ACHN (cell line): Measurements from ENCODE around the gene MMP14.

Experiments used
- DNase-seq: peaks from one replicate; pipeline ENCODE4 v3.0.0-alpha.2; 2015
- in situ Hi-C: cut with HindIII; loops from 2 replicates; pipeline ENCODE4 v1.10.0; 2017; ENCODE audit warnings: low sequenced_read_pairs, low pct_ligation_motif_present, low pct_unique_long_range_greater_than_20kb

Gene MMP14

DNA sequence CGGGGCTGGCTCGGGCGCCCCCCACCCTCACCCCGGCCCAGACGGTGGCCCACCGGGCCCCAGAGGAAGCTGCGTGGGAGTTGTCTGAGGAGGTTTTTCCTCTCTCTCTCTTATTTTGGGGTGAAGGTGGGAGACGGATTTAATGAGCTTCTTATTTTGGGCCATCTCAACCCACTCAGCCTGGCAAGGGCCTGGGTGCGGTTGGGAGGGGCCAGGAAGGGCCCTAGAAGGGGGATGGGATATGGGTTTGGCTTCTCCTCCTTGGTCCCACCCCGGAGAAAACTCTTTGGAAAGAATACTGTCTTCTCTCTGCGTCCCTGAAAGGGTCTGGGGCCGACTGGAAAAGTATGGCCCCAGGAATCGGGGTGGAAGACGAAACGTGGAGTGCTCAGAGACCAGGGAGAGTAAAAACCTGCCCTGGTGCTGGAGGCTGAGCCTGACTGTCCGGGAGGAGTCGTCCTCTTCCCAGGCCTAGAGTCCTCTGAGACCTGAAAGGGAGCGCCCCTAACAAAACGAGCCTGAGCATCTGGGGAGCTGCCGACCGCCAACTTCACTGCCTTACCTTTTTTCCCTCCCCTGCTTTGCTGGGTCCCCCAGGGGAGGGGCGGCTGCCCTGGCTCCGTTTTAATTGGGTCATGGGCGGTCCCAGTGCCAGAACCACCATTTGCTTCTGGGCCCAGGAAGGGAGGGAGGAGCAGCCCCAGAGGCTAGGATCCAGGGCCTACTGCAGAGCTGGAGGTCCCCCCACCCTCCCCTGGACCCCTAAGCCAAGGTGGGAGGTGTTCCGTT, 1.6 kb downstream of the MMP14 start:
- DNase-seq, result no peak
- in situ Hi-C loops, result no loop called here

- in situ Hi-C loops, result no loop called here
Observed at GRCh38 chr14:22838631-22839041, 2.3 kb downstream of the MMP14 start.

GRCh38 chr14:22839159-22839779, 2.9 kb downstream of the MMP14 start:
- in situ Hi-C loops, result no loop called here

More at GRCh38 chr14:22838631-22839041, 2.3 kb downstream of the MMP14 start:
- no peak for DNase-seq

DNA sequence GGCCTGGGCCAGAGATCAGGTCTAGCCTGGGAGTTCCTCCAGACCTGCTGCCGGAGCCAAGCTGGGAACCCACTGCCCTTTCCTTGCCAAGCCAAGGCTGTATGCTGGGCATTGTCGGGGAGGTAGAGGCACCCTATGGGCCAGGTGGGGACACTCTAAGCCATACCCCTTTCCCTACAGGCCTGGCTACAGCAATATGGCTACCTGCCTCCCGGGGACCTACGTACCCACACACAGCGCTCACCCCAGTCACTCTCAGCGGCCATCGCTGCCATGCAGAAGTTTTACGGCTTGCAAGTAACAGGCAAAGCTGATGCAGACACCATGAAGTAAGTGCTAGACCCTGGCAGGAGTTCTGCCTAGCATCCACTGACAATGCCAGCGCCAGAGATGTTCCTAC, 4.9 kb downstream of the MMP14 start:
- in situ Hi-C loops, result no loop called here

More at GRCh38 chr14:22839159-22839779, 2.9 kb downstream of the MMP14 start:
- no peak for DNase-seq

GRCh38 chr14:22841769-22842168, 5.4 kb downstream of the MMP14 start:
- in situ Hi-C loops, result no loop called here

More for the DNA sequence above, 4.9 kb downstream of the MMP14 start:
- DNase-seq, result no peak

DNA sequence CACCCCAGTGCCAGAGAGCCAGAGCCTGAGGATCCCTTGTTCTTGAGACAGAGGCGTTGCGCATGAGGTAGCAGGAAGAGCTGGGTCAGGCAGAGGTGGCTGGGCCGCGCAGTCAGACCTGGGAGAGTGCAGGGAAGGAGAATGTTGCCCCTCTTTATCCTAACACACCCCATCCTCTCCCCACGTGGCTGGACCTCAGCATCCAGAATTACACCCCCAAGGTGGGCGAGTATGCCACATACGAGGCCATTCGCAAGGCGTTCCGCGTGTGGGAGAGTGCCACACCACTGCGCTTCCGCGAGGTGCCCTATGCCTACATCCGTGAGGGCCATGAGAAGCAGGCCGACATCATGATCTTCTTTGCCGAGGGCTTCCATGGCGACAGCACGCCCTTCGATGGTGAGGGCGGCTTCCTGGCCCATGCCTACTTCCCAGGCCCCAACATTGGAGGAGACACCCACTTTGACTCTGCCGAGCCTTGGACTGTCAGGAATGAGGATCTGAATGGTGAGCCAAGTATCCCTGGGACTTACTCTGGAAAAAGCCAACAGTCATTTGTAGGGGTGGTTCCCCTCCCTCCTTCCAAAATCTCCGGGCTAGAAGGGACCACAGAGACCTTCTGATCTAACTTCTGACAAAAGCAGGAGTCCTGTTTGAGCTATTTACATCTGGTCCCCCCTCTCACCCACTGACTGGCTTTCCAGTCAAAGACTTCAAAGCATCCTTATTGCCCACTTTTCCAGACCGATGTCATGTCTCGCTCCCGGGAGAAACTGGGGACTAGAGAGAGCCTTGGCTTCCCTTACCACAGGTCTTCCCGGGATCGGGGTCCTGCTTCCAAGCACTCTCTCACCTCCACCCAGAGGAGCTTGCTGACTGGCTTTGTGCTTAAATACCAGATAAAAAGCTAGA, 6.1 kb downstream of the MMP14 start:
- DNase-seq, result no peak
- in situ Hi-C loops, result no loop called here

More at GRCh38 chr14:22841769-22842168, 5.4 kb downstream of the MMP14 start:
- DNase-seq, result no peak

DNA sequence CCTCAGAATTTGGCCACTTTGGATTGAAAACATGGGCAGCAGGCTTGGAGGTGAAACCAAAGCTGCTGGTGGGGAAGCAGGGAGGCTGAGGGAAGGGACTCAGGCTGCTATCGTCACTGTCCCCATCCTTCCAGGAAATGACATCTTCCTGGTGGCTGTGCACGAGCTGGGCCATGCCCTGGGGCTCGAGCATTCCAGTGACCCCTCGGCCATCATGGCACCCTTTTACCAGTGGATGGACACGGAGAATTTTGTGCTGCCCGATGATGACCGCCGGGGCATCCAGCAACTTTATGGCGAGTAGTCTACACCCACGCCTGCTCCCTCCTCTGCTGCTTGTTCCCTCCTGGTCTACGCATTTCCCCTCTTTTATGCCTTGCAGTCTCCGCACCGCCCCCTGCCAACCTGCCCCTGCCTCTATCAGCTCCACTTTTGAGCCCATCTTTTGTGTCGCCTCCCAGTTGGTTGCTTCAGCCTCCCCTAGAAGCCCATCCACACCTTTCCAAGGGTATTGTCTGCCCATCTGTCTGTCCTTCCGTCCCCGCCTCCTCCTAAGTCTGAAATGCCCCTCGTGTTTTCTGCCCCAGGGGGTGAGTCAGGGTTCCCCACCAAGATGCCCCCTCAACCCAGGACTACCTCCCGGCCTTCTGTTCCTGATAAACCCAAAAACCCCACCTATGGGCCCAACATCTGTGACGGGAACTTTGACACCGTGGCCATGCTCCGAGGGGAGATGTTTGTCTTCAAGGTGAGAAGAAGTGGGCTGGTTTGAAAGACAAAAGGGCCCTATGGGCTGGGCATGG, 6.9 kb downstream of the MMP14 start:
- no peak for DNase-seq
- in situ Hi-C loops, result no loop called here

DNA sequence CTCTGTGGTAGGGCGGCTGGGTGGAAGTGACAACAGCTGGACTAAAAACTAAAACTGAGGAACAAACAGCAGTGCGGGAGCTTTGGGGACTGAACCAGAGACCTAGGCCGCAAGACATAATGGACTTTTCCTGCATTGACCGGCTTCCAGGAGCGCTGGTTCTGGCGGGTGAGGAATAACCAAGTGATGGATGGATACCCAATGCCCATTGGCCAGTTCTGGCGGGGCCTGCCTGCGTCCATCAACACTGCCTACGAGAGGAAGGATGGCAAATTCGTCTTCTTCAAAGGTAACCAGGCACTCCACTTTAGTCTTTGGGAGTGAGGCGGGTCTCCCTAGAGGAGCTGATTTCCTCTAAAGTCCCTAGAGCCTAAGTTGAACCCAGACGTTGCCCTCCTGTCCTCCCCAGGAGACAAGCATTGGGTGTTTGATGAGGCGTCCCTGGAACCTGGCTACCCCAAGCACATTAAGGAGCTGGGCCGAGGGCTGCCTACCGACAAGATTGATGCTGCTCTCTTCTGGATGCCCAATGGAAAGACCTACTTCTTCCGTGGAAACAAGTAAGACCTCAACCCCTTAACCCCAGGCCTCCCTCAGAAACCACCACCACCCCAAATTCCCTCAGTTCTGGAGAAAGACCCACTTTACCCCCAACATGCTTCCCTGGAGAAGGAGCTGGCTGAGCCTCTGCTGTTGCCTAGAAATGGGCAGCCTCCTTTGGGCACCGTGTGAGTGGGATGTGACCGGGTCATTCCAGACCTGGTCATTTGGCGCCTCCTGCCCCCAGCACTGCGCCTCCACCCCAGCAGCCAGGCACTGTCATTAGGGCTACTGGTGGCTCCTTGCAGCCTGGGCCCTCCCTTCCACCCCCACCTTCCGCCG, 8.1 kb downstream of the MMP14 start:
- DNase-seq, result no peak
- in situ Hi-C loops, result no loop called here

GRCh38 chr14:22845103-22845394, 8.7 kb downstream of the MMP14 start:
- in situ Hi-C loops, result no loop called here
- no peak for DNase-seq

GRCh38 chr14:22845821-22846625, 9.6 kb downstream of the MMP14 start:
- in situ Hi-C loops, result no loop called here
- DNase-seq, result no peak

DNA sequence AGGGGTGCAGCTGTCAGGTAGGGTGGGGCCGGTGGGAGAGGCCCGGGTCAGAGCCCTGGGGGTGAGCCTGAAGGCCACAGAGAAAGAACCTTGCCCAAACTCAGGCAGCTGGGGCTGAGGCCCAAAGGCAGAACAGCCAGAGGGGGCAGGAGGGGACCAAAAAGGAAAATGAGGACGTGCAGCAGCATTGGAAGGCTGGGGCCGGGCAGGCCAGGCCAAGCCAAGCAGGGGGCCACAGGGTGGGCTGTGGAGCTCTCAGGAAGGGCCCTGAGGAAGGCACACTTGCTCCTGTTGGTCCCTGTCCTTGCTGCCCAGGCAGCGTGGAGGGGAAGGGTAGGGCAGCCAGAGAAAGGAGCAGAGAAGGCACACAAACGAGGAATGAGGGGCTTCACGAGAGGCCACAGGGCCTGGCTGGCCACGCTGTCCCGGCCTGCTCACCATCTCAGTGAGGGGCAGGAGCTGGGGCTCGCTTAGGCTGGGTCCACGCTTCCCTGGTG, 10.5 kb downstream of the MMP14 start:
- in situ Hi-C loops, result no loop called here
- no peak for DNase-seq

- no peak for DNase-seq
- in situ Hi-C loops, result no loop called here
Observed at GRCh38 chr14:22847661-22848341, 11.4 kb downstream of the MMP14 start.

GRCh38 chr14:22848351-22849164, 12.2 kb downstream of the MMP14 start:
- in situ Hi-C loops, result no loop called here
- DNase-seq, result no peak

DNA sequence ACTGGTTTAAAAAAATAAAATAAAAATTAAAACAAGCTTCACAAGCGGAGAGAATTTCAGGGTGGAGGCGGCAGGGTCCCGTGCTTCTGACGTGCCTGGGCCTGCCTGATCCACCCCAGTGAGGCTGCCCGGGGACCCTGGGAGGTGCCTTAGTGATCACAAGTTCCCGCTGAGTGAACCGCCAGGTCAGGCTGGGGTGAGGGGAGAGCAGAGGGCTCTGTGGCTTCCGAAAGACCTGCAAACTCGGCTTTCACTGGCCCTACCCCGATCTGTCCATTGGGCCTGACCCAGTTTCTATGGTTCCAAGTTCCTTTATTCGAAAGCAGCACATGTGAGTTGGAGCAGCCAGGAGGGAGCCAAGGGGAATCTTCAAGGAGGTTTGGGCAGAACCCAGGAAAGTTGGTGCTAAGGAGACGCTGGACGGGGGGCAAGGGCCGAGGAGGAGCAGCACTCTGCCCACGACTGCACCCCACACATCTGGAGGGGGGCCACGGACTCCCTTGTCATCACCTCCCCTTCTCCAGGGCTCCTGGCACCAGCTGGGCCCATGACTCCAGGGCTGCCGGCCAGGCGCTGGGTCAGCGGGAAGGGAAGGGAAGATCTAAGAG, 12.9 kb downstream of the MMP14 start:
- no peak for DNase-seq
- in situ Hi-C loops, result no loop called here
